ENCODE data around the gene DVL2. TPM values are rescaled to one million over a fixed set of nuclear protein-coding genes. Genes with fewer than 3 reads are reported as not detected.

DVL2 gene
- total RNA-seq, 1 donor from 2014 or later = 93.9 TPM

DNA sequence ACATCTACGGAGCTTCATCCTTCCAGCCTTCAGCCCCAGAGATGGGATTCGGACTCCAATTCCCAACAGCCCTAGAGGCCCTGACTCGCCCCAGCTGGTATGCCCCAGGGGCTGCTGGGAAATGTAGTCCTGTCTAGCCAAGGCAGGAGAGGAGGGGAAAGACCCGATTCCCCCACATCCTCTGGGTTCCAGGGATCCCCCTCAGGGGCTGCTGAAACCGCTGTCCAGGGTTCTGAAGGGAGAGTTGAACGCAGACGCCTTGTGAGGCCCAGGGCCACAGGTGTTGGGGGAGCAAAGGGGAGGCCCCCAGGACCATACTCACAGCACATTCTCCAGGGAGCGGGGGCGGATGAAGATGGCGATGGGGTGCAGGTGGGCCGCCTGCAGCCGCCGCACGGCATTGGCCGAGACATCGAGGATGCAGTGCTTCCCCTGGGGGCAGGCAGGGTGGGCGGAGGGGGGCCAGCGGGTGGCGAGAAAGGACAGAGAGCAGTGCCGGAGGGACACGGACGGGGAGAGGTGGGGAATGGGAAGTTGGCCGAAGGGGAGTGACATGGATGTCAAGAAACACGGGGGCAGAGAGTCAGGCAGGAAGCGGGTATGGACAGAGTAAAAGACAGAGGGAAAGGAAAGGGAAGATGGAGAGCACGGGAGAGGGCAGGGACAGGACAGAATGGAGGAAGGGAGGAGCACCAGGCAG is 42.6 kb downstream of the DVL2 start:
- Mint-ChIP-seq H3K36me3 (no peaks in the 10 kb centered on the region), H3K27ac (no peak overlapping the region), H3K4me3 (no peak overlapping the region), H3K4me1 (ENCODE audit: unreplicated experiment) (no peaks in the 10 kb centered on the region), H3K27me3 (no peaks in the 10 kb centered on the region), H3K9me3 (no peaks in the 10 kb centered on the region)
- DNase-seq (ENCODE audit: extremely low spot score, unreplicated experiment) = no peak
- TF ChIP-seq, protein P1, sequence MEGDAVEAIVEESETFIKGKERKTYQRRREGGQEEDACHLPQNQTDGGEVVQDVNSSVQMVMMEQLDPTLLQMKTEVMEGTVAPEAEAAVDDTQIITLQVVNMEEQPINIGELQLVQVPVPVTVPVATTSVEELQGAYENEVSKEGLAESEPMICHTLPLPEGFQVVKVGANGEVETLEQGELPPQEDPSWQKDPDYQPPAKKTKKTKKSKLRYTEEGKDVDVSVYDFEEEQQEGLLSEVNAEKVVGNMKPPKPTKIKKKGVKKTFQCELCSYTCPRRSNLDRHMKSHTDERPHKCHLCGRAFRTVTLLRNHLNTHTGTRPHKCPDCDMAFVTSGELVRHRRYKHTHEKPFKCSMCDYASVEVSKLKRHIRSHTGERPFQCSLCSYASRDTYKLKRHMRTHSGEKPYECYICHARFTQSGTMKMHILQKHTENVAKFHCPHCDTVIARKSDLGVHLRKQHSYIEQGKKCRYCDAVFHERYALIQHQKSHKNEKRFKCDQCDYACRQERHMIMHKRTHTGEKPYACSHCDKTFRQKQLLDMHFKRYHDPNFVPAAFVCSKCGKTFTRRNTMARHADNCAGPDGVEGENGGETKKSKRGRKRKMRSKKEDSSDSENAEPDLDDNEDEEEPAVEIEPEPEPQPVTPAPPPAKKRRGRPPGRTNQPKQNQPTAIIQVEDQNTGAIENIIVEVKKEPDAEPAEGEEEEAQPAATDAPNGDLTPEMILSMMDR (conservative IDR thresholded peaks at IDR 0.05) = no peak

DNA sequence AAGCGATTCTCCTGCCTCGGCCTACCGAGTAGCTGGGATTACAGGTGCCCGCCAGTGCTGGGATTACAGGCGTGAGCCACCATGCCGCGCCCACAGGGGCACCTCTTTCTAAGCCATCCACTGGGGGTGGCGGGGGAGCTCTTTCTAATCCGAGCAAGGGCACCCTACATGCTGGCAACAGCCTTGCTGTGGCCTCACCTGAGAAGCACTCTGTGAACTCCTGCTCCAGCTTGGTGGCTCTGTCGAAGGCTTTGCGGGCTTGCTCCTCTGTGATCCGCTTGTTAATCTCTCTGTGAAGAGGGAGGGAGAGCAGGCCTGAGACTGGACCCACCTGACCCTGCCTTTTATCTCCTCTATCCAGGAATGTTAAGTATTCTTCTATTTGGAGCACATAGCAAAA is 43.2 kb downstream of the DVL2 start:
- TF ChIP-seq, protein P1 (conservative IDR thresholded peaks at IDR 0.05) = no peak
- H3K27ac Mint-ChIP-seq = no peak overlapping the region
- no peaks in the 10 kb centered on the region for H3K36me3 Mint-ChIP-seq
- no peaks in the 10 kb centered on the region for H3K9me3 Mint-ChIP-seq
- H3K4me3 Mint-ChIP-seq = no peak overlapping the region
- H3K27me3 Mint-ChIP-seq = no peaks in the 10 kb centered on the region
- no peaks in the 10 kb centered on the region for H3K4me1 Mint-ChIP-seq (ENCODE audit: unreplicated experiment)
- no peak for DNase-seq (ENCODE audit: extremely low spot score, unreplicated experiment)

DNA sequence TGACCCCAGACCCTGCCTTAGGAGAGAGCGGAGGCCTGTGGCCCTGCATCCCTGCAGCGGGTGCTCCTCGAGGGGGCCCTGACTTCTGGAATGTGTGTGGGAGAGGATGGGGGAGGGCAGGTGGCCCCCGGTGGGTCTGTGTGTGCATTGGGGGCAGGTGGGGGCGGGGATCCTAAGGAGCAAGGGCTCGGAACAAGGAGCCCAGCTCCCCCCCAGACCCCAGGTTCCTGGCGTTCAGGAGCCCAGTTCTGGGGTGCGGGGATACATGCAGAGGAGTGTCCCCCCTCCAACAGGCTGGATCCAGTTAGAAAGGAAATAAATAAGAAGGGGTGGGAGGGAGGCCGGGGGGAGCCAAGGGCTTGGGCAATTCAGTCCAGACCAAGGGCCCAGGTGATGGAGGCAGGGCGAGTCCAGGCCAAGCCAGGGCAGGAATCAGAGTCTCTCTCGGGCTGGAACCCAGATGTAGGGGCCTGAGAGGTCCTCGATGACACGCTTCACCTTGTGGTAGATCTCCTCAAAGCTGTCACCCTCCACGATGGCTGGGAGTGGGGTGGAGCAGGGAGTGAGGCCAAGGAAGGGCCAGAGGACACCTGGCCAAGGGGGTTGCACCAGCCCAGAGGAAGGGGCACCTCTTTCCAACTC is 43.9 kb downstream of the DVL2 start:
- no peak for DNase-seq (ENCODE audit: extremely low spot score, unreplicated experiment)
- Mint-ChIP-seq H3K27me3 (no peaks in the 10 kb centered on the region), H3K4me3 (no peak overlapping the region), H3K36me3 (no peaks in the 10 kb centered on the region), H3K4me1 (ENCODE audit: unreplicated experiment) (no peaks in the 10 kb centered on the region), H3K9me3 (no peaks in the 10 kb centered on the region), H3K27ac (no peak overlapping the region)
- TF ChIP-seq, protein P1 (conservative IDR thresholded peaks at IDR 0.05) = no peak

DNA sequence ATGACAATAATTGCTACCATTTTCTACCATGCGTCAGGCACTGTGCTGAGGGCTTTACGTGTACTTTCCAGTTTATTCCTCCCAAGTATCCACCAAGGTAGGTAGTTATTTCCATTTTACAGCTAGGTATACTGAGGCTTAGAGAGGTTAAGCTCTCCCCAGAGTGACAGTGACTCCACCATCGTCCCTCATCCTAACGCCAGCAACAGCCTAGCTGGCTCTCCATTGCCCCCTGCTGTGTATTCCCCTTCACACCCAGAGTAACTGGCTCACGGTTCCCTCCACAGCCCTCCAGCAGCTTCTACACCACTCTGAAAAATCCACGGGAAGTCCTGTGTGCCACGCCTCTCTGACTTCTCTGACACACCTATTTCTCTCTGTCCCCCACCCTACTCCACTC is 48.1 kb downstream of the DVL2 start:
- Mint-ChIP-seq H3K27me3 (no peaks in the 10 kb centered on the region), H3K27ac (no peak overlapping the region), H3K36me3 (no peaks in the 10 kb centered on the region), H3K9me3 (no peaks in the 10 kb centered on the region), H3K4me1 (ENCODE audit: unreplicated experiment) (no peaks in the 10 kb centered on the region), H3K4me3 (no peak overlapping the region)
- TF ChIP-seq, protein P1 (conservative IDR thresholded peaks at IDR 0.05) = peak; percentile 47
- DNase-seq (ENCODE audit: extremely low spot score, unreplicated experiment) = no peak

DNA sequence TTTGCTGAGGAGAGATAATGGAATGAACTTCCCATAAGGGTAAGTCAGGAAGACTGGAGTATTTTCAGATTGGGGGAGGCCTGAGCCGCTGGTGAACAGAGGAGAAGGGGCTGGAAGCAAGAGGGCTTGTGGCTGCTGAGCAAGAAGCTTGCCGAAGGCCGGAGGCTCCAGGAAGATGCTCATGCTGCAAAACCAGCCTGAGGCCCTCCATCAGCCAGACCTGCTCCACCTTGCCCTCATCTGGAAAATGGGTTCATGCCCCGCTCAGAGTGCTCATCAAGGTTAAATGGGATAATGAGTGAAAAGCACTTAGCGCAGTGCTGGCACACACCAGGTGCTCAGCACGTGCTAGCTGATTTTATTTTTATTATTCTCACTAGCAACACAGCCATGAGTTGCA is 49.7 kb downstream of the DVL2 start:
- no peaks in the 10 kb centered on the region for H3K4me1 Mint-ChIP-seq (ENCODE audit: unreplicated experiment)
- DNase-seq (ENCODE audit: extremely low spot score, unreplicated experiment) = no peak
- H3K4me3 Mint-ChIP-seq = no peak overlapping the region
- no peaks in the 10 kb centered on the region for H3K27me3 Mint-ChIP-seq
- H3K36me3 Mint-ChIP-seq = no peaks in the 10 kb centered on the region
- TF ChIP-seq, protein P1 (conservative IDR thresholded peaks at IDR 0.05) = no peak
- no peaks in the 10 kb centered on the region for H3K9me3 Mint-ChIP-seq
- no peak overlapping the region for H3K27ac Mint-ChIP-seq

All from type B pancreatic cell (in vitro differentiated cells).